Loucy (cell line): ENCODE measurements around the gene CDKN2D.
A peak's percentile ranks its signal among the peaks of the same experiment; 100 is the strongest.

Source experiments
- H2AFZ ChIP-seq: fragments of 200-600 bp; sonication (generic); 2 replicates; pipeline ENCODE4 v1.6.0; 2016; ENCODE audit warnings: antibody characterized with exemption, mild to moderate bottlenecking, low read length, moderate library complexity
- H3F3A ChIP-seq: fragments of 200-600 bp; 2 replicates; pipeline ENCODE4 v1.6.0; 2016; ENCODE audit warnings: antibody characterized with exemption, low read depth, mild to moderate bottlenecking
- H3K27me3 ChIP-seq: fragments of 200-600 bp; sonication (generic); 2 replicates; pipeline ENCODE4 v1.6.1; 2014; ENCODE audit warnings: low read length, mild to moderate bottlenecking; ENCODE audit not compliant: insufficient read depth, poor library complexity, severe bottlenecking
- H3K36me3 ChIP-seq: fragments of 200-600 bp; sonication (generic); 2 replicates; pipeline ENCODE4 v1.6.1; 2016; ENCODE audit warnings: low read length; ENCODE audit not compliant: insufficient read depth
- H3K4me1 ChIP-seq: fragments of 200-600 bp; sonication (generic); 2 replicates; pipeline ENCODE4 v1.5.1; 2014; ENCODE audit warnings: low read length, mild to moderate bottlenecking; ENCODE audit not compliant: insufficient read depth, poor library complexity, severe bottlenecking
- H3K4me2 ChIP-seq: fragments of 200-600 bp; sonication (generic); 2 replicates; pipeline ENCODE4 v1.6.0; 2014; ENCODE audit warnings: antibody characterized with exemption, low read length, low read depth, mild to moderate bottlenecking; ENCODE audit not compliant: poor library complexity, severe bottlenecking
- H3K4me3 ChIP-seq: fragments of 200-600 bp; sonication (generic); 2 replicates; pipeline ENCODE4 v1.5.1; 2014; ENCODE audit warnings: low read length, mild to moderate bottlenecking, mixed read lengths; ENCODE audit not compliant: poor library complexity, severe bottlenecking
- H3K79me2 ChIP-seq: fragments of 200-600 bp; sonication (generic); 2 replicates; pipeline ENCODE4 v1.6.1; 2014; ENCODE audit warnings: low read length; ENCODE audit not compliant: insufficient read depth
- H3K9ac ChIP-seq: fragments of 200-600 bp; sonication (generic); 2 replicates; pipeline ENCODE4 v1.6.0; 2014; ENCODE audit warnings: mild to moderate bottlenecking, low read depth, low read length, moderate library complexity; ENCODE audit not compliant: poor library complexity, severe bottlenecking
- H3K9me2 ChIP-seq: fragments of 200-600 bp; sonication (generic); replicated peaks from 2 replicates; pipeline ENCODE4 v1.6.1; 2016; ENCODE audit warnings: low read depth, low read length, mixed read lengths
- H3K9me3 ChIP-seq: fragments of 200-600 bp; sonication (generic); 2 replicates; pipeline ENCODE4 v1.6.1; 2014; ENCODE audit warnings: mild to moderate bottlenecking, antibody characterized with exemption, low read length, low read depth; ENCODE audit not compliant: insufficient read depth
- H4K20me1 ChIP-seq: fragments of 200-600 bp; sonication (generic); 2 replicates; pipeline ENCODE4 v1.6.0; 2014; ENCODE audit warnings: antibody characterized with exemption, low read length, mild to moderate bottlenecking; ENCODE audit not compliant: insufficient read depth, poor library complexity, severe bottlenecking
- EZH2phosphoT487 ChIP-seq: fragments of 200-600 bp; IDR thresholded peaks from 2 replicates; pipeline ENCODE4 v1.6.1; 2018; ENCODE audit warnings: antibody characterized with exemption, mild to moderate bottlenecking, moderate library complexity, borderline replicate concordance
- TF ChIP-seq, protein P1 (sequence below): fragments of 200-600 bp; sonication (generic); conservative IDR thresholded peaks from 2 replicates; pipeline ENCODE4 v1.5.1; 2014; ENCODE audit warnings: mild to moderate bottlenecking, antibody characterized with exemption, low read length

The CDKN2D gene

DNA sequence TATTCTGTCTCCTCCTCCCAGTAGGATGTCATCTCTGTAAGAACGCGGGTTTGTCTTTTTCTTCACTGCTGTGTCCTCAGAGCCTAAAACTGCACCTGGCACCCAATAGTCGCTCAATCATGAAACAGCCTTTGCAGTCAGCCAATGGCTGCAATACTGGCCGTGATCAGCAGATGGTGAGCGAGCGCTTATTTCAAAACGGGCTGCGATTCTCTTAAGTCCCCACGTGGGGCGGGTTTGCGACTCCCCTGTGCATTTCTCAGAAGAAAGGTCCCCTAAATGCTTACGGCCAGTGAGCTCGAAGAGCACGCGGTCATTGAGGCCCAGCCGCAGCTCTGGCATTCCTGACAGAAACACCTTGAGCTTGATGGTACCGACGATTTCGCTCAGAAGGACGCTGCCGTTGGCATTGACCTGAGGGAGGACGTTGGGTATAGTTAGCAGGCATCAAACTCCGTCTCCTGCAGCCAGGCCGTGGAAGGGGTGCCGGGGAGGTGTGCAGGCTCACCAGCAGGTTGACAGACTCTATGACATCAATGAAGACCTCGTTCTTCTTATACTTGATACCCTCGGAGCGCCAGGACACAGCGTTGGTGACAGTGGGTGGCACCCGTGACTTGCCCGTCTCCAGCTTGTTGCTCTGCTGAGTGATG is 12.3 kb upstream of the CDKN2D start:
- H3K4me1 ChIP-seq = peaks cover 19% of the 10 kb centered on the region
- H3K9ac ChIP-seq = no peak overlapping the region
- H3F3A ChIP-seq = no peaks in the 10 kb centered on the region
- H3K4me2 ChIP-seq = no peak overlapping the region
- H3K36me3 ChIP-seq = no peaks in the 10 kb centered on the region
- TF ChIP-seq EZH2phosphoT487 = no peak
- TF ChIP-seq, protein P1, sequence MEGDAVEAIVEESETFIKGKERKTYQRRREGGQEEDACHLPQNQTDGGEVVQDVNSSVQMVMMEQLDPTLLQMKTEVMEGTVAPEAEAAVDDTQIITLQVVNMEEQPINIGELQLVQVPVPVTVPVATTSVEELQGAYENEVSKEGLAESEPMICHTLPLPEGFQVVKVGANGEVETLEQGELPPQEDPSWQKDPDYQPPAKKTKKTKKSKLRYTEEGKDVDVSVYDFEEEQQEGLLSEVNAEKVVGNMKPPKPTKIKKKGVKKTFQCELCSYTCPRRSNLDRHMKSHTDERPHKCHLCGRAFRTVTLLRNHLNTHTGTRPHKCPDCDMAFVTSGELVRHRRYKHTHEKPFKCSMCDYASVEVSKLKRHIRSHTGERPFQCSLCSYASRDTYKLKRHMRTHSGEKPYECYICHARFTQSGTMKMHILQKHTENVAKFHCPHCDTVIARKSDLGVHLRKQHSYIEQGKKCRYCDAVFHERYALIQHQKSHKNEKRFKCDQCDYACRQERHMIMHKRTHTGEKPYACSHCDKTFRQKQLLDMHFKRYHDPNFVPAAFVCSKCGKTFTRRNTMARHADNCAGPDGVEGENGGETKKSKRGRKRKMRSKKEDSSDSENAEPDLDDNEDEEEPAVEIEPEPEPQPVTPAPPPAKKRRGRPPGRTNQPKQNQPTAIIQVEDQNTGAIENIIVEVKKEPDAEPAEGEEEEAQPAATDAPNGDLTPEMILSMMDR = peak; percentile 100
- no peaks in the 10 kb centered on the region for H3K9me2 ChIP-seq
- H3K79me2 ChIP-seq = no peaks in the 10 kb centered on the region
- no peaks in the 10 kb centered on the region for H3K27me3 ChIP-seq
- no peak overlapping the region for H3K4me3 ChIP-seq
- peak overlapping the region; percentile 71; the same call in 1 of the 2 replicates for H2AFZ ChIP-seq
- no peaks in the 10 kb centered on the region for H3K9me3 ChIP-seq
- no peaks in the 10 kb centered on the region for H4K20me1 ChIP-seq

DNA sequence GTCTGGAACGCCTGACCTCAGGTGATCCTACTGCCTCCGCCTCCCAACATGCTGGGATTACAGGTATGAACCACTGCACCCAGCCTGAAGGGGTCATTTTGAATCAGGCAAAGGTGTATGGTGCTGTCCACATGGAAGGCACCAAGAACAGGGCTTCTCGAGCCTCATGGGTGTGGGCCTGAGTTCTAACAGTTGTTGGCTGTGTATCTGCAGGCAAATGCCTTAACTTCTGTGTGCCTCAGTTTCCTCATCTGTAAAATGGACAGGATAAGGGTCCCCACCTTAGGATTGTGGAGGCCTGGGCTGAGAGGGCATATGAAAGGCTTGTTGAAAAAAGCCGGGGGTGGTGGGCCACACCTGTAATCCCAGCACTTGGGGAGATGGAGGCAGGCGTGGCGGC is 9.2 kb upstream of the CDKN2D start:
- Histone ChIP-seq H3K9me3 (no peaks in the 10 kb centered on the region), H3K36me3 (no peaks in the 10 kb centered on the region), H3K4me3 (no peak overlapping the region), H3K9ac (no peak overlapping the region), H3K4me1 (no peaks in the 10 kb centered on the region), H3K27me3 (no peaks in the 10 kb centered on the region), H3K79me2 (no peaks in the 10 kb centered on the region), H2AFZ (no peak overlapping the region), H3K9me2 (no peaks in the 10 kb centered on the region), H3K4me2 (no peak overlapping the region), H3F3A (no peaks in the 10 kb centered on the region), H4K20me1 (no peaks in the 10 kb centered on the region)
- no peak for TF ChIP-seq EZH2phosphoT487
- TF ChIP-seq, protein P1 = no peak

DNA sequence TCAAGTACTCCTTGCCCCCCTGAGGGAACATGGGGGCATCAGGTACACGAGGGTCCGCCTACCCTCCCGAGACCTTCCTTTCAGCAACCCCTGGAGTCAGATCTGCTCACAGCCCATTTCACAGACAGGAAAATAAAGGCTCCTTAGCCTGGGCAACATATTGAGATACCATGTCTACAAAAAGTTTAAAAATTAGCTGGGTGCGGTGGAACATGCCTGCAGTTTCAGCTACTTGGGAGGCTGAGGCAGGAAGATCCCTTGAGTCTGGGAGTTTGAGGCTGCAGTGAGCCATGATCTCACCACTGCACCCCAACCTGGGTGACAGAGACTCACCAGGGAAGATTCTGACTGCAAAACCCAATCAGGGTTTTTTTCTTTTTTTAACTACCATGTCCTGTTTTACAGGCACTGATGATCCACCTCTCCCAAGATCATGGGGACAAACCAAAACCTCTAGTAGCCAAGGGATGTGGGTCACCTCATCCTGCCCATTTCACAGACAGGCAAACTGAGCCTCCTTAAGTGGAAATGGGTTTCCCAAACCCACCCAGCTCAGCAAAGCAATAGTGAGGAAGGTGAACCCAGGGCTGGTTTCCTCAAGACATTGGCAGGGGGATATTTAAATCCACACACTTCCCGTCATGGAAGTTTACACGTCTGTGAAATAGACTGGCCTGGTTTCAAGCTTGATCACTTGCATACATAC is 6.4 kb upstream of the CDKN2D start:
- Histone ChIP-seq H3K36me3 (no peaks in the 10 kb centered on the region), H3K4me1 (peaks cover 8% of the 10 kb centered on the region), H3K9me2 (no peaks in the 10 kb centered on the region), H3F3A (no peaks in the 10 kb centered on the region), H2AFZ (no peak overlapping the region), H3K4me2 (no peak overlapping the region), H3K4me3 (no peak overlapping the region), H3K27me3 (no peaks in the 10 kb centered on the region), H3K9ac (no peak overlapping the region), H3K9me3 (no peaks in the 10 kb centered on the region), H4K20me1 (no peaks in the 10 kb centered on the region), H3K79me2 (no peaks in the 10 kb centered on the region)
- TF ChIP-seq, protein P1 = no peak
- no peak for TF ChIP-seq EZH2phosphoT487
